Measurements from ENCODE around the gene SFSWAP. TPM values are rescaled to one million over a fixed set of nuclear protein-coding genes. Genes with fewer than 3 reads are reported as not detected.
A peak's percentile ranks its signal among the peaks of the same experiment; 100 is the strongest.

Gene SFSWAP
- polyA plus RNA-seq, 3 donors, result 7.3 to 33.0 (median 10.7) TPM

- Histone ChIP-seq H3K4me3 (replicated peaks in 1 of 3; ENCODE audit: low read depth in 2 of 3, low read length in 3 of 3) (no peak overlapping the region), H3K27ac (ENCODE audit: low read depth in 1 of 2, low read length in 2 of 2) (no peak overlapping the region), H3K36me3 (replicated peaks in 1 of 2; ENCODE audit: control insufficient read depth in 1 of 2, insufficient read depth in 2 of 2, low read length in 2 of 2) (peaks cover 0 to 11% of the 10 kb centered on the region in 2 donors), H2AFZ (ENCODE audit: insufficient read depth, low read depth, low read length, poor library complexity, severe bottlenecking) (no peak overlapping the region), H4K20me1 (ENCODE audit: insufficient read depth, low read length) (peaks cover 88% of the 10 kb centered on the region), H3K9me3 (replicated peaks in 1 of 2; ENCODE audit: control insufficient read depth in 1 of 2, insufficient read depth in 1 of 2, low read length in 2 of 2) (no peaks in the 10 kb centered on the region), H3K79me2 (ENCODE audit: insufficient read depth, low read length) (peaks cover 70% of the 10 kb centered on the region), H3K9ac (ENCODE audit: insufficient read depth, low read length, poor library complexity, severe bottlenecking) (no peak overlapping the region), H3K27me3 (ENCODE audit: control insufficient read depth in 2 of 2, insufficient read depth in 2 of 2, low read length in 2 of 2) (peaks cover 0 to 15% of the 10 kb centered on the region in 2 donors), H3K4me2 (replicated peaks; ENCODE audit: extremely low read depth, low read length, poor library complexity, severe bottlenecking) (no peak overlapping the region), H3K4me1 (ENCODE audit: control insufficient read depth in 1 of 2, insufficient read depth in 2 of 2, low read length in 2 of 2) (peaks cover 25 to 29% of the 10 kb centered on the region in 2 donors)
- 92% methylated on average over 12 of the region's 23 CpGs for whole genome bisulfite sequencing (ENCODE audit: insufficient coverage)
- intact Hi-C loops (cut with micrococcal nuclease), result loop anchor here (10.0 kb wide), 3 partner anchors 59 to 919 kb away; no protein-coding TSS in a partner anchor
- no peak overlapping the region for H3K27ac Mint-ChIP-seq
- no peak overlapping the region for H3K4me3 Mint-ChIP-seq
- peaks cover 18% of the 10 kb centered on the region for H3K4me1 Mint-ChIP-seq
- TF ChIP-seq, protein P1, sequence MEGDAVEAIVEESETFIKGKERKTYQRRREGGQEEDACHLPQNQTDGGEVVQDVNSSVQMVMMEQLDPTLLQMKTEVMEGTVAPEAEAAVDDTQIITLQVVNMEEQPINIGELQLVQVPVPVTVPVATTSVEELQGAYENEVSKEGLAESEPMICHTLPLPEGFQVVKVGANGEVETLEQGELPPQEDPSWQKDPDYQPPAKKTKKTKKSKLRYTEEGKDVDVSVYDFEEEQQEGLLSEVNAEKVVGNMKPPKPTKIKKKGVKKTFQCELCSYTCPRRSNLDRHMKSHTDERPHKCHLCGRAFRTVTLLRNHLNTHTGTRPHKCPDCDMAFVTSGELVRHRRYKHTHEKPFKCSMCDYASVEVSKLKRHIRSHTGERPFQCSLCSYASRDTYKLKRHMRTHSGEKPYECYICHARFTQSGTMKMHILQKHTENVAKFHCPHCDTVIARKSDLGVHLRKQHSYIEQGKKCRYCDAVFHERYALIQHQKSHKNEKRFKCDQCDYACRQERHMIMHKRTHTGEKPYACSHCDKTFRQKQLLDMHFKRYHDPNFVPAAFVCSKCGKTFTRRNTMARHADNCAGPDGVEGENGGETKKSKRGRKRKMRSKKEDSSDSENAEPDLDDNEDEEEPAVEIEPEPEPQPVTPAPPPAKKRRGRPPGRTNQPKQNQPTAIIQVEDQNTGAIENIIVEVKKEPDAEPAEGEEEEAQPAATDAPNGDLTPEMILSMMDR (IDR thresholded peaks at IDR 0.05), result no peak
- DNase-seq, result no peak
- peaks cover 2 to 29% (median 27%) of the 10 kb centered on the region in 3 donors for H3K27me3 Mint-ChIP-seq (ENCODE audit: low read depth in 3 of 3)
- H3K9me3 Mint-ChIP-seq, result peaks cover 0 to 2% (median 0%) of the 10 kb centered on the region in 7 donors
- H3K36me3 Mint-ChIP-seq, result peaks cover 10 to 29% of the 10 kb centered on the region in 2 donors
Measured at GRCh38 chr12:131833288-131833895, 122.5 kb downstream of the SFSWAP start.

DNA sequence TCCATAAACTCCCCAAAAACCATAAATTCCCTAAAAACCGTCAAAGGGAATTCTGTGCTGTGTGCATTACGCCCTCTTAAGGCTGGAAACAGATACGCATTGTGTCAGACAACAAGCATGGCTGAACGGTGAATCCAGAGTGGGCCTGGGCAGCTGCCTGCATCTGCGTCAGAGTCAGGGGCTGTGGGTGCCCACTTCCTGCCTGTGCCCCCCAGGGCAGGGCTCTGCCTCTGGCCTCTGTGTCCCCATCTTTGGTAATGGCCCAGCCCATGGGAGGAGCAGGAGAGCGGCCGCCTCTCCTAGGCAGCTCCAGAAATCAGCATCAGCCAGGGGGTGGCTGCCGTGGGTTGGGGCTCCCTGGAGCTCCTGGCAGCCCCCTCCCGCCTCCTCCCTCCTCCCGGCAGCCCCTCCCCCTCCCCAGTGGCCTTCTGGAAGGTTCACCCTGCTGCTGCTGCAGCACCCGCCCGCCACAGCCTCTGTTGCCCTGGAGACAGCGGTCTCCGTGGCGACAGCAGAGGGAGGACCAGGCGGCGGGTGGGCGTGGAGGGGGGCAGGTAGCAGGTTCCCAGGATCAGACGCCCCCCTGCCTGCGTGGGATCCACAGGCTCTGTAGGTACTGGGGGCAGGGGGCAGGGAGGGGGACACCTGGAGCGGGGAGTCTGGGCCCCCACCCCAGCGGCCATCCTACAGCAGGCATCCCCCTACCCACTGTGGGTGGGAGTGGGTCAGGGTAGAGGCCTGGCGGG is 123.2 kb downstream of the SFSWAP start:
- Histone ChIP-seq H3K4me1 (ENCODE audit: control insufficient read depth in 1 of 2, insufficient read depth in 2 of 2, low read length in 2 of 2) (peaks cover 23 to 28% of the 10 kb centered on the region in 2 donors), H3K4me2 (replicated peaks; ENCODE audit: extremely low read depth, low read length, poor library complexity, severe bottlenecking) (no peak overlapping the region), H2AFZ (ENCODE audit: insufficient read depth, low read depth, low read length, poor library complexity, severe bottlenecking) (no peak overlapping the region), H3K27me3 (ENCODE audit: control insufficient read depth in 2 of 2, insufficient read depth in 2 of 2, low read length in 2 of 2) (peaks cover 0 to 15% of the 10 kb centered on the region in 2 donors), H3K79me2 (ENCODE audit: insufficient read depth, low read length) (peaks cover 64% of the 10 kb centered on the region), H3K9me3 (replicated peaks in 1 of 2; ENCODE audit: control insufficient read depth in 1 of 2, insufficient read depth in 1 of 2, low read length in 2 of 2) (no peaks in the 10 kb centered on the region), H3K27ac (ENCODE audit: low read depth in 1 of 2, low read length in 2 of 2) (no peak overlapping the region), H3K9ac (ENCODE audit: insufficient read depth, low read length, poor library complexity, severe bottlenecking) (no peak overlapping the region), H3K36me3 (replicated peaks in 1 of 2; ENCODE audit: control insufficient read depth in 1 of 2, insufficient read depth in 2 of 2, low read length in 2 of 2) (peaks cover under 1 to 16% of the 10 kb centered on the region in 2 donors), H3K4me3 (replicated peaks in 1 of 3; ENCODE audit: low read depth in 2 of 3, low read length in 3 of 3) (no peak overlapping the region), H4K20me1 (ENCODE audit: insufficient read depth, low read length) (peaks cover 90% of the 10 kb centered on the region)
- no peak overlapping the region for H3K27ac Mint-ChIP-seq
- no peak for DNase-seq
- H3K36me3 Mint-ChIP-seq, result peaks cover 11 to 34% of the 10 kb centered on the region in 2 donors
- TF ChIP-seq, protein P1 (IDR thresholded peaks at IDR 0.05), result peak; percentile 21
- intact Hi-C loops (cut with micrococcal nuclease), result loop anchor here (10.0 kb wide), 3 partner anchors 59 to 919 kb away; no protein-coding TSS in a partner anchor
- no peak overlapping the region for H3K4me3 Mint-ChIP-seq
- H3K4me1 Mint-ChIP-seq, result peaks cover 18% of the 10 kb centered on the region
- 29% methylated on average over 8 of the region's 23 CpGs for WGBS (ENCODE audit: insufficient coverage)
- H3K27me3 Mint-ChIP-seq (ENCODE audit: low read depth in 3 of 3), result peaks cover 2 to 29% (median 27%) of the 10 kb centered on the region in 3 donors
- H3K9me3 Mint-ChIP-seq, result peaks cover 0 to 2% (median 0%) of the 10 kb centered on the region in 7 donors

All from CD14-positive monocyte (primary cell).